ENCODE data around the gene SEC24C.
A peak's percentile ranks its signal among the peaks of the same experiment; 100 is the strongest.
"Not testable (repeated sequence)": the region's sequence is repeated elsewhere in the genome, so short reads cannot be mapped to it uniquely, and the experiment has no call there.

SEC24C gene, protein sequence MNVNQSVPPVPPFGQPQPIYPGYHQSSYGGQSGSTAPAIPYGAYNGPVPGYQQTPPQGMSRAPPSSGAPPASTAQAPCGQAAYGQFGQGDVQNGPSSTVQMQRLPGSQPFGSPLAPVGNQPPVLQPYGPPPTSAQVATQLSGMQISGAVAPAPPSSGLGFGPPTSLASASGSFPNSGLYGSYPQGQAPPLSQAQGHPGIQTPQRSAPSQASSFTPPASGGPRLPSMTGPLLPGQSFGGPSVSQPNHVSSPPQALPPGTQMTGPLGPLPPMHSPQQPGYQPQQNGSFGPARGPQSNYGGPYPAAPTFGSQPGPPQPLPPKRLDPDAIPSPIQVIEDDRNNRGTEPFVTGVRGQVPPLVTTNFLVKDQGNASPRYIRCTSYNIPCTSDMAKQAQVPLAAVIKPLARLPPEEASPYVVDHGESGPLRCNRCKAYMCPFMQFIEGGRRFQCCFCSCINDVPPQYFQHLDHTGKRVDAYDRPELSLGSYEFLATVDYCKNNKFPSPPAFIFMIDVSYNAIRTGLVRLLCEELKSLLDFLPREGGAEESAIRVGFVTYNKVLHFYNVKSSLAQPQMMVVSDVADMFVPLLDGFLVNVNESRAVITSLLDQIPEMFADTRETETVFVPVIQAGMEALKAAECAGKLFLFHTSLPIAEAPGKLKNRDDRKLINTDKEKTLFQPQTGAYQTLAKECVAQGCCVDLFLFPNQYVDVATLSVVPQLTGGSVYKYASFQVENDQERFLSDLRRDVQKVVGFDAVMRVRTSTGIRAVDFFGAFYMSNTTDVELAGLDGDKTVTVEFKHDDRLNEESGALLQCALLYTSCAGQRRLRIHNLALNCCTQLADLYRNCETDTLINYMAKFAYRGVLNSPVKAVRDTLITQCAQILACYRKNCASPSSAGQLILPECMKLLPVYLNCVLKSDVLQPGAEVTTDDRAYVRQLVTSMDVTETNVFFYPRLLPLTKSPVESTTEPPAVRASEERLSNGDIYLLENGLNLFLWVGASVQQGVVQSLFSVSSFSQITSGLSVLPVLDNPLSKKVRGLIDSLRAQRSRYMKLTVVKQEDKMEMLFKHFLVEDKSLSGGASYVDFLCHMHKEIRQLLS

GRCh38 chr10:73743905-73744663 is at the start of gene SEC24C:
TSS of gene SEC24C (plus strand) at chr10:73744372. CDS start at chr10:73746833, 2,461 bp downstream.
- Histone ChIP-seq H3K36me3 (ENCODE audit: control insufficient read depth, insufficient read depth, low read length) (no peaks in the 10 kb centered on the region), H3K4me3 (ENCODE audit: low read length) (peak within 1 kb of the TSS; percentile 87), H3K27me3 (ENCODE audit: control insufficient read depth, insufficient read depth, low read length) (no peaks in the 10 kb centered on the region), H3K9me3 (ENCODE audit: control insufficient read depth, low read length) (no peaks in the 10 kb centered on the region), H3K9ac (ENCODE audit: low read length) (peak within 1 kb of the TSS; percentile 91), H3K4me1 (ENCODE audit: control insufficient read depth, insufficient read depth, low read length) (peaks cover 33% of the 10 kb centered on the region)

DNA sequence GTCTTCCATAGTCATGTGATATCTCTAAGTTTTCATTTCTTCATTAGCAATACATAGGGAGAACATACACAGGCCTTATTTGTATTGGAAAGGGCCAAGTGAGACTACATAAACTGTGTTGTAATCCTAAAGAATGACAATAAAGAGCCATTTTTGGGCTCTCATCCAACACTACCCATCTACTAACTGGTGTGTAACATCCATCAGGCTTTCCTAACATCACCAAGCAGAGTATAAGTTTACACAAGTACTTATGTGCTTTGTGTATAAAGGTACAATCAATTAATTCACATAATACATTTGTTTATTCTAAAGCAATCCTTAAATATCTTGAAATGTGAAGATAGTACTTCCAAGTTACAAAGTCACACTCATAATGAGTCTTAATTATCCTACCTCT is 48.9 kb upstream of the SEC24C start:
- H3K9me3 ChIP-seq (ENCODE audit: control insufficient read depth, low read length); H3K36me3 ChIP-seq (ENCODE audit: control insufficient read depth, insufficient read depth, low read length); H3K4me1 ChIP-seq (ENCODE audit: control insufficient read depth, insufficient read depth, low read length); H3K4me3 ChIP-seq (ENCODE audit: low read length); H3K9ac ChIP-seq (ENCODE audit: low read length); H3K27me3 ChIP-seq (ENCODE audit: control insufficient read depth, insufficient read depth, low read length): not testable (repeated sequence)

- not testable (repeated sequence) for H3K36me3 ChIP-seq (ENCODE audit: control insufficient read depth, insufficient read depth, low read length); H3K4me3 ChIP-seq (ENCODE audit: low read length); H3K9ac ChIP-seq (ENCODE audit: low read length); H3K4me1 ChIP-seq (ENCODE audit: control insufficient read depth, insufficient read depth, low read length); H3K9me3 ChIP-seq (ENCODE audit: control insufficient read depth, low read length); H3K27me3 ChIP-seq (ENCODE audit: control insufficient read depth, insufficient read depth, low read length)
Observed at GRCh38 chr10:73697675-73698159, 46.5 kb upstream of the SEC24C start, which contains the start of gene AGAP5. TSS of gene AGAP5 (minus strand) at chr10:73698109. CDS start at chr10:73697755, 354 bp downstream.

DNA sequence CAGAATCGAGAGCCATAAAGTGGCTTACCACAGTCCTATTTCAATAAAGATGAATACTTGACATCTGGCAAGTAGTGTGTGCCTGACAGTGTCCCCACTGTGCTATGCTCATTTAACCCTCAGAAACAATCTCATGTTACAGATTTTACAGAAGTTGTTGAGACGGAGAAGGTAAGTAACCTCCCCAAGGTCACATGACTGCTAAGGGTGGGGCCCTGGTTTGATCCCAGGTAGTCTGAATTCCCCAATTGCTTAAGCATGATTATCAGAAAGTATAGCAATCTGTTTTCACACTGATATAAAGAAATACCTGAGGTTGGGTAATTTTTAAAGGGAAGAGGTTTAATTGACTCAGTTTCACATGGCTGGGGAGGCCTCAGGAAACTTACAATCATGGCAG is 45.4 kb upstream of the SEC24C start:
- H3K27me3 ChIP-seq (ENCODE audit: control insufficient read depth, insufficient read depth, low read length); H3K4me1 ChIP-seq (ENCODE audit: control insufficient read depth, insufficient read depth, low read length); H3K9me3 ChIP-seq (ENCODE audit: control insufficient read depth, low read length); H3K9ac ChIP-seq (ENCODE audit: low read length); H3K36me3 ChIP-seq (ENCODE audit: control insufficient read depth, insufficient read depth, low read length); H3K4me3 ChIP-seq (ENCODE audit: low read length): not testable (repeated sequence)

DNA sequence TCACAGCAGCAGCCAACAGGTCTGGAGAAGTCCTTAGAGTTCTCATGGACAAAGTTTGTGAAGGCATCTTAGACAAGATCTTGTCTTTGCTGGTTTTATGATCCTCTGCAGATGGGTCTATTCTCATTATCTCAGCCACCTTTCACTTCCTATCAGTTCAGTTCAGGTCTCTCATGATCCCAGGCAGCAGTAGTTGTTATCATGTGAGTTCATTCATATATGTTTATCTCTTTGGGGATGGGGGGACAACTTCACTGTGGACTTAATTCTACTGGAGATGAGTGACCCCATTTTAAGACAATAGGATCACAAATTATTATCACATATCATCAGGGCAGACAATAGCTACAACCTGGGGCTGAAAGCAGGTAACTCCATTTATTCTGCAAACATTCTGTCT is 40.2 kb upstream of the SEC24C start:
- not testable (repeated sequence) for H3K9me3 ChIP-seq (ENCODE audit: control insufficient read depth, low read length); H3K9ac ChIP-seq (ENCODE audit: low read length); H3K4me3 ChIP-seq (ENCODE audit: low read length); H3K4me1 ChIP-seq (ENCODE audit: control insufficient read depth, insufficient read depth, low read length); H3K27me3 ChIP-seq (ENCODE audit: control insufficient read depth, insufficient read depth, low read length); H3K36me3 ChIP-seq (ENCODE audit: control insufficient read depth, insufficient read depth, low read length)

GRCh38 chr10:73705506-73706072 is 38.6 kb upstream of the SEC24C start:
- not testable (repeated sequence) for H3K9me3 ChIP-seq (ENCODE audit: control insufficient read depth, low read length); H3K27me3 ChIP-seq (ENCODE audit: control insufficient read depth, insufficient read depth, low read length); H3K4me3 ChIP-seq (ENCODE audit: low read length); H3K4me1 ChIP-seq (ENCODE audit: control insufficient read depth, insufficient read depth, low read length); H3K9ac ChIP-seq (ENCODE audit: low read length); H3K36me3 ChIP-seq (ENCODE audit: control insufficient read depth, insufficient read depth, low read length)

- H3K27me3 ChIP-seq (ENCODE audit: control insufficient read depth, insufficient read depth, low read length); H3K4me3 ChIP-seq (ENCODE audit: low read length); H3K9ac ChIP-seq (ENCODE audit: low read length); H3K9me3 ChIP-seq (ENCODE audit: control insufficient read depth, low read length); H3K36me3 ChIP-seq (ENCODE audit: control insufficient read depth, insufficient read depth, low read length); H3K4me1 ChIP-seq (ENCODE audit: control insufficient read depth, insufficient read depth, low read length): not testable (repeated sequence)
Observed at GRCh38 chr10:73706488-73706887, 37.7 kb upstream of the SEC24C start.

DNA sequence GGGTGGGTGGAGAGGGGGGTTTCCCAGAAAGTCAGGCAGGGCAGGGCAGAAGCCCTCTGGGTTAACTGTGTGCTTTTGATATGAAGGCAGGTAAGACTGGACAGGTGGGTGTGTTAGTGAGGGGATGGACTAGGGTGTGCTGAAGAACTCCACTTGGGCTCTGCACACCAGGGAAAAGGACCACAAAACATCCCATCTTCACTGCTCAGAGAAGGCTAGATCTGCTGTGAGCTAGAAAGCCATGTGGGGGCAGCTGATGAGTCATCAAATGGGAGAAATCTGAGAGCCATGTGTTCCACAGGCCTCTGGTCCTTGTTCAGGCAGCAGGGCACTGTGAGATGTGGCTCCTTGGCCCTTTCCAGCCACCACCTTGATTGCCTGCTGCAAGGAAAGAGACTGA is 36.5 kb upstream of the SEC24C start:
- H3K27me3 ChIP-seq (ENCODE audit: control insufficient read depth, insufficient read depth, low read length); H3K9me3 ChIP-seq (ENCODE audit: control insufficient read depth, low read length); H3K36me3 ChIP-seq (ENCODE audit: control insufficient read depth, insufficient read depth, low read length); H3K4me1 ChIP-seq (ENCODE audit: control insufficient read depth, insufficient read depth, low read length); H3K4me3 ChIP-seq (ENCODE audit: low read length); H3K9ac ChIP-seq (ENCODE audit: low read length): not testable (repeated sequence)

GRCh38 chr10:73708122-73708521 is 36.0 kb upstream of the SEC24C start:
- H3K9me3 ChIP-seq (ENCODE audit: control insufficient read depth, low read length); H3K27me3 ChIP-seq (ENCODE audit: control insufficient read depth, insufficient read depth, low read length); H3K9ac ChIP-seq (ENCODE audit: low read length); H3K4me1 ChIP-seq (ENCODE audit: control insufficient read depth, insufficient read depth, low read length); H3K36me3 ChIP-seq (ENCODE audit: control insufficient read depth, insufficient read depth, low read length); H3K4me3 ChIP-seq (ENCODE audit: low read length): not testable (repeated sequence)

GRCh38 chr10:73711683-73712082 is 32.5 kb upstream of the SEC24C start:
- not testable (repeated sequence) for H3K9me3 ChIP-seq (ENCODE audit: control insufficient read depth, low read length); H3K27me3 ChIP-seq (ENCODE audit: control insufficient read depth, insufficient read depth, low read length); H3K36me3 ChIP-seq (ENCODE audit: control insufficient read depth, insufficient read depth, low read length); H3K4me1 ChIP-seq (ENCODE audit: control insufficient read depth, insufficient read depth, low read length); H3K4me3 ChIP-seq (ENCODE audit: low read length); H3K9ac ChIP-seq (ENCODE audit: low read length)

GRCh38 chr10:73713912-73714311 is 30.3 kb upstream of the SEC24C start:
- H3K9me3 ChIP-seq (ENCODE audit: control insufficient read depth, low read length); H3K9ac ChIP-seq (ENCODE audit: low read length); H3K27me3 ChIP-seq (ENCODE audit: control insufficient read depth, insufficient read depth, low read length); H3K4me1 ChIP-seq (ENCODE audit: control insufficient read depth, insufficient read depth, low read length); H3K36me3 ChIP-seq (ENCODE audit: control insufficient read depth, insufficient read depth, low read length); H3K4me3 ChIP-seq (ENCODE audit: low read length): not testable (repeated sequence)

Measured in mucosa of stomach (tissue), 1 donor.